ENCODE results near the gene CTSW. TPM values are rescaled to one million over a fixed set of nuclear protein-coding genes. Genes with fewer than 3 reads are reported as not detected.

Gene CTSW
- total RNA-seq, 2 experiments from 2014 or later = 124 to 126 TPM

- Mint-ChIP-seq H3K27ac (peak overlapping the region; percentile 99), H3K9me3 (no peaks in the 10 kb centered on the region), H3K4me1 (ENCODE audit: low read depth) (peaks cover 21% of the 10 kb centered on the region), H3K36me3 (ENCODE audit: low read depth) (peaks cover 47% of the 10 kb centered on the region), H3K4me3 (peak overlapping the region; percentile 90), H3K27me3 (no peaks in the 10 kb centered on the region)
- ChIA-PET CTCF (interaction anchor here (0.9 to 12.3 kb wide), 9 partner anchors 9 to 149 kb away, joined by 3 to 283 read pairs (median 14); partner anchors contain the start of genes AP5B1, CCDC85B, CTSW and FIBP), POLR2A (interaction anchor here (0.7 to 29.8 kb wide), 11 partner anchors 8 to 180 kb away, joined by 3 to 560 read pairs (median 3); partner anchors contain the start of genes CCDC85B, CTSW, EFEMP2 and FIBP)
- TF ChIP-seq, protein P1, sequence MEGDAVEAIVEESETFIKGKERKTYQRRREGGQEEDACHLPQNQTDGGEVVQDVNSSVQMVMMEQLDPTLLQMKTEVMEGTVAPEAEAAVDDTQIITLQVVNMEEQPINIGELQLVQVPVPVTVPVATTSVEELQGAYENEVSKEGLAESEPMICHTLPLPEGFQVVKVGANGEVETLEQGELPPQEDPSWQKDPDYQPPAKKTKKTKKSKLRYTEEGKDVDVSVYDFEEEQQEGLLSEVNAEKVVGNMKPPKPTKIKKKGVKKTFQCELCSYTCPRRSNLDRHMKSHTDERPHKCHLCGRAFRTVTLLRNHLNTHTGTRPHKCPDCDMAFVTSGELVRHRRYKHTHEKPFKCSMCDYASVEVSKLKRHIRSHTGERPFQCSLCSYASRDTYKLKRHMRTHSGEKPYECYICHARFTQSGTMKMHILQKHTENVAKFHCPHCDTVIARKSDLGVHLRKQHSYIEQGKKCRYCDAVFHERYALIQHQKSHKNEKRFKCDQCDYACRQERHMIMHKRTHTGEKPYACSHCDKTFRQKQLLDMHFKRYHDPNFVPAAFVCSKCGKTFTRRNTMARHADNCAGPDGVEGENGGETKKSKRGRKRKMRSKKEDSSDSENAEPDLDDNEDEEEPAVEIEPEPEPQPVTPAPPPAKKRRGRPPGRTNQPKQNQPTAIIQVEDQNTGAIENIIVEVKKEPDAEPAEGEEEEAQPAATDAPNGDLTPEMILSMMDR (IDR thresholded peaks at IDR 0.05) = no peak
- no peak for DNase-seq
- ATAC-seq = no peak
- intact Hi-C loops (cut with micrococcal nuclease) = no loop called here
These were observed 18.5 kb upstream of the CTSW start for GRCh38 chr11:65861165-65861505.

DNA sequence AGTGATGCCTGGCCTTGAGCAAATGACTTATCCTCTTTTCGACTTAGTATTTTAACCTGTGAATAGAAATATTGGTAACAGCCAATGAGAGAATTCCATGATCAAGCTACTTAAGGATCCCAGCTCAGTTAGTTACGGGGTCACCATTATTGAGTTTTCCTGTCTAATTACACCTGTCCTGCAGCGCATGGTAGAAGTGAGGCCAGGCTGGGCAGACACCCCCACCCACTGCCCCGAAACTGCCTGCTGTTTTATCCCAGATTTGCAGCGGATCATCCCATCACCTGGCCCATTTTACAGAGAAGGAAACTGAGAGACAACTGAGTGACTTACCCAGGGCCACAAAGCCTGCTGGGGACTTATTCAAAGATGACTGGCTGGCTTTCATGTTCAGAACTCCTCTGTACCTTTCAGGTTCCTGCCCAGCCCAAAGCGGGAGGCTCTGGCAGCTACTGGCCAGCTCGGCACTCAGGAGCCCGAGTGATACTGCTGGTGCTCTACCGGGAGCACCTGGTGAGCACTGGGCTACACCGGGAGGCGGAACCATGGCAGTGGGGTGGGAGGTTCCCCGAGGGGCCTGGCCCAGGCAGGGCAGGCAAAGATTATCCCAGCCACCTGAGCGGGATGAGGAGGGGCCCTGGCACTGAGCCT is 18.0 kb upstream of the CTSW start:
- TF ChIP-seq, protein P1 (IDR thresholded peaks at IDR 0.05) = no peak
- intact Hi-C loops (cut with micrococcal nuclease) = no loop called here
- Mint-ChIP-seq H3K27me3 (no peaks in the 10 kb centered on the region), H3K9me3 (no peaks in the 10 kb centered on the region), H3K36me3 (ENCODE audit: low read depth) (peaks cover 43% of the 10 kb centered on the region), H3K4me3 (peak overlapping the region; percentile 90), H3K4me1 (ENCODE audit: low read depth) (peaks cover 16% of the 10 kb centered on the region), H3K27ac (peak overlapping the region; percentile 99)
- ChIA-PET CTCF (interaction anchor here (0.9 to 12.3 kb wide), 10 partner anchors 9 to 149 kb away, joined by 3 to 283 read pairs (median 10); partner anchors contain the start of genes AP5B1, CCDC85B, CTSW and FIBP), POLR2A (interaction anchor here (0.7 to 29.8 kb wide), 6 partner anchors 8 to 179 kb away, joined by 3 to 560 read pairs (median 3); partner anchors contain the start of genes CCDC85B, CTSW, EFEMP2 and FIBP)
- ATAC-seq (no peak), DNase-seq (peak; percentile 3)

GRCh38 chr11:65862191-65862735 is 17.4 kb upstream of the CTSW start:
- DNase-seq = no peak
- peak overlapping the region; percentile 51 for H3K27ac Mint-ChIP-seq
- no peaks in the 10 kb centered on the region for H3K9me3 Mint-ChIP-seq
- no peaks in the 10 kb centered on the region for H3K27me3 Mint-ChIP-seq
- ChIA-PET POLR2A (interaction anchor here (13.4 to 29.8 kb wide), 2 partner anchors 7 to 27 kb away, joined by 182 to 560 read pairs; partner anchors contain the start of genes CCDC85B, CTSW, EFEMP2 and FIBP), CTCF (interaction anchor here (1.4 to 12.3 kb wide), 5 partner anchors 9 to 82 kb away, joined by 4 to 283 read pairs (median 14); partner anchors contain the start of genes AP5B1, CCDC85B, CTSW and FIBP)
- ATAC-seq = no peak
- H3K4me1 Mint-ChIP-seq (ENCODE audit: low read depth) = peaks cover 14% of the 10 kb centered on the region
- H3K36me3 Mint-ChIP-seq (ENCODE audit: low read depth) = peaks cover 43% of the 10 kb centered on the region
- TF ChIP-seq, protein P1 (IDR thresholded peaks at IDR 0.05) = no peak
- intact Hi-C loops (cut with micrococcal nuclease) = no loop called here
- peak overlapping the region; percentile 90 for H3K4me3 Mint-ChIP-seq

- Mint-ChIP-seq H3K9me3 (no peaks in the 10 kb centered on the region), H3K4me1 (ENCODE audit: low read depth) (peaks cover 16% of the 10 kb centered on the region), H3K27me3 (no peaks in the 10 kb centered on the region), H3K36me3 (ENCODE audit: low read depth) (peaks cover 44% of the 10 kb centered on the region), H3K4me3 (peak overlapping the region; percentile 90), H3K27ac (peak overlapping the region; percentile 51)
- ChIA-PET CTCF (interaction anchor here (1.4 to 12.3 kb wide), 2 partner anchors 8 to 25 kb away, joined by 6 to 283 read pairs; partner anchors contain the start of genes CCDC85B and FIBP), POLR2A (interaction anchor here (0.7 to 29.8 kb wide), 5 partner anchors 6 to 248 kb away, joined by 3 to 560 read pairs (median 3); partner anchors contain the start of genes CCDC85B, CTSW, EFEMP2 and FIBP)
- intact Hi-C loops (cut with micrococcal nuclease) = no loop called here
- DNase-seq (no peak), ATAC-seq (no peak)
- TF ChIP-seq, protein P1 (IDR thresholded peaks at IDR 0.05) = no peak
These were observed 16.4 kb upstream of the CTSW start for GRCh38 chr11:65862941-65863888.
